Loucy (cell line): ENCODE data around the gene IL9.

ENCODE experiments used
- CTCF ChIP-seq: fragments of 200-600 bp; sonication (generic); conservative IDR thresholded peaks from 2 replicates; pipeline ENCODE4 v1.5.1; 2014; ENCODE audit warnings: mild to moderate bottlenecking, antibody characterized with exemption, low read length
- EZH2phosphoT487 ChIP-seq: fragments of 200-600 bp; IDR thresholded peaks from 2 replicates; pipeline ENCODE4 v1.6.1; 2018; ENCODE audit warnings: antibody characterized with exemption, mild to moderate bottlenecking, moderate library complexity, borderline replicate concordance

GRCh38 chr5:135937245-135937911 lies 41.7 kb upstream of the IL9 start:
- TF ChIP-seq CTCF = no peak
- TF ChIP-seq EZH2phosphoT487 = no peak
